NT2/D1 (cell line): ENCODE data around the gene METTL9.

Source experiments
- SUZ12 ChIP-seq: IDR thresholded peaks from 2 replicates; pipeline ENCODE4 v1.6.1; 2011; ENCODE audit not compliant: insufficient read length, insufficient read depth; ENCODE audit errors: extremely low read depth
- YY1 ChIP-seq: IDR thresholded peaks from 2 replicates; pipeline ENCODE4 v1.6.1; 2011; ENCODE audit not compliant: insufficient read length, insufficient read depth
- ZNF274 ChIP-seq: IDR thresholded peaks from 2 replicates; pipeline ENCODE4 v1.6.1; 2011; ENCODE audit warnings: mild to moderate bottlenecking, low read depth, low read length

DNA sequence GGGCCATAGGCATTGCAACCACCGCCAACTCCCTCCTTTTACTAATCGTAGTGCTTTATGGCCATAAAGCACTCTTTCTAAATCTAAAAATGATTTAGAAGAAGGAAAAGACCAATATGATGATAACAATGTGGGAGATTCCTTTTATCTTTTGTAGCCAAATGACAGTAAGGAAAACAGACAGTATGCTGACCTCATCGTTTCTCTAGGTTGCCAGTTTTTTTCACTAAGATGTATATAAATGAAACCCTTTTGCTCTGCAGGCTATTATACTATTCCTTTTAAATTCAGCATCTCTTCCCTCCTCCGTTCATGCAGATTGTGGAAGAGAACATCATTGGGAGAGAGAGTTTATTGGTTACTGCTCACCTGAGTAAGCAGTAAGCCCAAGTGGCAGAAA, 89.7 kb downstream of the METTL9 start:
- no peak for TF ChIP-seq SUZ12
- no peak for TF ChIP-seq ZNF274
- TF ChIP-seq YY1, result no peak
